Neural progenitor cell (in vitro differentiated cells): ENCODE measurements around the gene SMARCC1. TPM values are rescaled to one million over a fixed set of nuclear protein-coding genes. Genes with fewer than 3 reads are reported as not detected.
A peak's percentile ranks its signal among the peaks of the same experiment; 100 is the strongest.

Experiments used
- DNase-seq: peaks from one replicate; pipeline ENCODE4 v3.0.0-alpha.2; 2016; ENCODE audit warnings: low spot score
- H2AFZ ChIP-seq: fragments of 200-600 bp; sonication (generic); replicated peaks from 2 replicates; pipeline ENCODE4 v1.6.1; 2016; ENCODE audit warnings: antibody characterized with exemption
- H3F3A ChIP-seq: fragments of 200-600 bp; sonication (generic); 2 replicates; pipeline ENCODE4 v1.6.1; 2016; ENCODE audit warnings: antibody characterized with exemption, low read depth
- H3K27ac ChIP-seq: fragments of 200-600 bp; sonication (generic); 2 replicates; pipeline ENCODE4 v1.5.1; 2016; ENCODE audit warnings: mild to moderate bottlenecking
- H3K27me3 ChIP-seq: fragments of 200-600 bp; sonication (generic); 2 replicates; pipeline ENCODE4 v1.6.1; 2016; ENCODE audit warnings: mild to moderate bottlenecking, moderate library complexity
- H3K36me3 ChIP-seq: fragments of 200-600 bp; sonication (generic); 2 replicates; pipeline ENCODE4 v1.5.1; 2016
- H3K4me1 ChIP-seq: fragments of 200-600 bp; sonication (generic); 2 replicates; pipeline ENCODE4 v1.6.1; 2016; ENCODE audit warnings: mixed run types
- H3K4me2 ChIP-seq: fragments of 200-600 bp; sonication (generic); 2 replicates; pipeline ENCODE4 v1.6.1; 2016
- H3K4me3 ChIP-seq: fragments of 200-600 bp; sonication (generic); 2 replicates; pipeline ENCODE4 v1.5.1; 2016
- H3K79me2 ChIP-seq: fragments of 200-600 bp; sonication (generic); 2 replicates; pipeline ENCODE4 v1.6.1; 2016; ENCODE audit warnings: low read depth
- H3K9ac ChIP-seq: fragments of 200-600 bp; sonication (generic); 2 replicates; pipeline ENCODE4 v1.6.1; 2016
- H3K9me3 ChIP-seq: fragments of 200-600 bp; sonication (generic); 2 replicates; pipeline ENCODE4 v1.5.1; 2016; ENCODE audit warnings: low read depth
- H4K20me1 ChIP-seq: fragments of 200-600 bp; sonication (generic); 2 replicates; pipeline ENCODE4 v1.6.1; 2016; ENCODE audit warnings: low read depth
- H3K27ac Mint-ChIP-seq: 3 replicates; pipeline ENCODE4 v1.8.0; 2021; ENCODE audit warnings: mixed read lengths
- H3K27me3 Mint-ChIP-seq: 2 replicates; pipeline ENCODE4 v1.8.0; 2022; ENCODE audit warnings: low read depth, mild to moderate bottlenecking, inconsistent platforms, moderate library complexity, mixed read lengths; ENCODE audit not compliant: insufficient read depth
- H3K36me3 Mint-ChIP-seq: 3 replicates; pipeline ENCODE4 v1.8.0; 2021; ENCODE audit warnings: mixed read lengths
- H3K4me1 Mint-ChIP-seq: 3 replicates; pipeline ENCODE4 v1.8.0; 2021; ENCODE audit warnings: mixed read lengths
- H3K4me3 Mint-ChIP-seq: 3 replicates; pipeline ENCODE4 v1.8.0; 2021; ENCODE audit warnings: mild to moderate bottlenecking, moderate library complexity, mixed read lengths
- H3K9me3 Mint-ChIP-seq: 3 replicates; pipeline ENCODE4 v1.8.0; 2020; ENCODE audit warnings: mixed read lengths
- EZH2 ChIP-seq: fragments of 200-600 bp; sonication (generic); IDR thresholded peaks from 2 replicates; pipeline ENCODE4 v1.6.1; 2017; ENCODE audit warnings: antibody characterized with exemption, mild to moderate bottlenecking, moderate library complexity
- EZH2phosphoT487 ChIP-seq: fragments of 200-600 bp; sonication (generic); IDR thresholded peaks from 2 replicates; pipeline ENCODE4 v1.6.1; 2017; ENCODE audit warnings: antibody characterized with exemption
- total RNA-seq: library from RNA; depleted of rRNA; stranded (reverse); fragments of >200 nt; gene quantifications from 2 replicates; pipeline ENCODE4 v1.2.3, GENCODE V29; 2015; ENCODE audit warnings: low replicate concordance
- TF ChIP-seq, protein P1 (sequence below): fragments of 200-600 bp; sonication (generic); IDR thresholded peaks from 2 replicates; pipeline ENCODE4 v1.5.1; 2017; ENCODE audit warnings: antibody characterized with exemption, mild to moderate bottlenecking

The SMARCC1 gene
- total RNA-seq, 1 donor from 2014 or later, result 175 TPM

DNA sequence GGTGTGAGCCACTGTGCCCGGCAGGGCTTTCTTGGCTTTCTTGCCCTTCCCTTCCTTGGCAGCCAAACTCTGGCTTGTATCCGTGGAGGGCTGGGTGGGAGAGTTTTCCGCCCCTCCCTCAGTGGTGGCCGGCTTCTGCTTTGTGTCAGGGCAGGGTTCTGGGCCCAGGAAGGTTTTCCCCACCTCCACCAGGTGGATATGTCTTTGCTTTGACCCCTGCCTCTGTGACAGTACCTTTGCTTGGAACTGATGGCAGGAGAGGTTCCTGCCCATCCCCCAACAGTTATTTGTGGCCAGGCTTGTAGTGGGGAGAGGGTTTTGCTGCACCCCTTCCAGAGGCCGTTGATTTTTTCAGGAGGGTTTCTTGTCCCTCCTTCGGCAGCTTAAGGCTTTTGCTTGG, 227.4 kb downstream of the SMARCC1 start:
- H3K9me3 Mint-ChIP-seq, result peaks cover 11% of the 10 kb centered on the region
- H3K27ac Mint-ChIP-seq, result no peak overlapping the region
- peaks cover 6% of the 10 kb centered on the region for H3K27me3 Mint-ChIP-seq
- H3K9me3 ChIP-seq, result no peaks in the 10 kb centered on the region
- no peaks in the 10 kb centered on the region for H3K36me3 Mint-ChIP-seq
- no peaks in the 10 kb centered on the region for H3F3A ChIP-seq
- H3K4me1 Mint-ChIP-seq, result peaks cover 7% of the 10 kb centered on the region
- H3K79me2 ChIP-seq, result no peaks in the 10 kb centered on the region
- H3K4me3 ChIP-seq, result no peak overlapping the region
- H3K27ac ChIP-seq, result no peak overlapping the region
- H2AFZ ChIP-seq, result no peak overlapping the region
- no peak for DNase-seq
- H3K4me2 ChIP-seq, result no peak overlapping the region
- no peaks in the 10 kb centered on the region for H3K27me3 ChIP-seq
- TF ChIP-seq EZH2phosphoT487 (no peak), EZH2 (no peak)
- TF ChIP-seq, protein P1, sequence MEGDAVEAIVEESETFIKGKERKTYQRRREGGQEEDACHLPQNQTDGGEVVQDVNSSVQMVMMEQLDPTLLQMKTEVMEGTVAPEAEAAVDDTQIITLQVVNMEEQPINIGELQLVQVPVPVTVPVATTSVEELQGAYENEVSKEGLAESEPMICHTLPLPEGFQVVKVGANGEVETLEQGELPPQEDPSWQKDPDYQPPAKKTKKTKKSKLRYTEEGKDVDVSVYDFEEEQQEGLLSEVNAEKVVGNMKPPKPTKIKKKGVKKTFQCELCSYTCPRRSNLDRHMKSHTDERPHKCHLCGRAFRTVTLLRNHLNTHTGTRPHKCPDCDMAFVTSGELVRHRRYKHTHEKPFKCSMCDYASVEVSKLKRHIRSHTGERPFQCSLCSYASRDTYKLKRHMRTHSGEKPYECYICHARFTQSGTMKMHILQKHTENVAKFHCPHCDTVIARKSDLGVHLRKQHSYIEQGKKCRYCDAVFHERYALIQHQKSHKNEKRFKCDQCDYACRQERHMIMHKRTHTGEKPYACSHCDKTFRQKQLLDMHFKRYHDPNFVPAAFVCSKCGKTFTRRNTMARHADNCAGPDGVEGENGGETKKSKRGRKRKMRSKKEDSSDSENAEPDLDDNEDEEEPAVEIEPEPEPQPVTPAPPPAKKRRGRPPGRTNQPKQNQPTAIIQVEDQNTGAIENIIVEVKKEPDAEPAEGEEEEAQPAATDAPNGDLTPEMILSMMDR, result no peak
- H4K20me1 ChIP-seq, result no peaks in the 10 kb centered on the region
- H3K36me3 ChIP-seq, result no peaks in the 10 kb centered on the region
- no peak overlapping the region for H3K4me3 Mint-ChIP-seq
- H3K4me1 ChIP-seq, result no peaks in the 10 kb centered on the region
- no peak overlapping the region for H3K9ac ChIP-seq

DNA sequence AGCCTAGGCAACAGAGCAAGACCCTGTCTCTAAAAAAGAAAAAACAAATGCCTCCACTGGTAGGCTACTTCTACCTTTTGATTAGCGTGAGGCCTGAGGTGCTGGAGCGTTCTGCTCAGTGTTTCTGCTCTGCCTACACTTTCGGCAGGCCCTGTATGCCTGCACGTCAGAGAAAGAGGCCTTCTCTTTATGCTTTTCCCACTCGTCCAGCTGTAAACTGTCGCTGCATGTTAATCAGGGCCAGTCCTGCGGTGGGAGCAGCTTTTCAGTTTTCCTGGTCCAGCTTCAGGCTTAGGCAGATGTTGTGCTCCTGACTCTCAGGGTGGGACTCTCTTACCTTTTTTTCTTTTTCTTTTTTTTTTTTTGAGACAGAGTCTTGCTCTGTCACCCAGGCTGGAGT, 228.3 kb downstream of the SMARCC1 start:
- no peak for DNase-seq
- Histone ChIP-seq H3K4me2 (no peak overlapping the region), H3K9ac (no peak overlapping the region), H2AFZ (no peak overlapping the region), H3F3A (no peaks in the 10 kb centered on the region), H3K79me2 (no peaks in the 10 kb centered on the region), H3K9me3 (no peaks in the 10 kb centered on the region), H3K4me1 (no peaks in the 10 kb centered on the region), H3K36me3 (no peaks in the 10 kb centered on the region), H4K20me1 (no peaks in the 10 kb centered on the region), H3K27me3 (no peaks in the 10 kb centered on the region), H3K27ac (no peak overlapping the region), H3K4me3 (no peak overlapping the region)
- Mint-ChIP-seq H3K4me1 (peaks cover 3% of the 10 kb centered on the region), H3K27me3 (peaks cover 6% of the 10 kb centered on the region), H3K4me3 (no peak overlapping the region), H3K27ac (no peak overlapping the region), H3K9me3 (peaks cover 11% of the 10 kb centered on the region), H3K36me3 (no peaks in the 10 kb centered on the region)
- no peak for TF ChIP-seq EZH2phosphoT487
- no peak for TF ChIP-seq EZH2
- TF ChIP-seq, protein P1, result no peak

DNA sequence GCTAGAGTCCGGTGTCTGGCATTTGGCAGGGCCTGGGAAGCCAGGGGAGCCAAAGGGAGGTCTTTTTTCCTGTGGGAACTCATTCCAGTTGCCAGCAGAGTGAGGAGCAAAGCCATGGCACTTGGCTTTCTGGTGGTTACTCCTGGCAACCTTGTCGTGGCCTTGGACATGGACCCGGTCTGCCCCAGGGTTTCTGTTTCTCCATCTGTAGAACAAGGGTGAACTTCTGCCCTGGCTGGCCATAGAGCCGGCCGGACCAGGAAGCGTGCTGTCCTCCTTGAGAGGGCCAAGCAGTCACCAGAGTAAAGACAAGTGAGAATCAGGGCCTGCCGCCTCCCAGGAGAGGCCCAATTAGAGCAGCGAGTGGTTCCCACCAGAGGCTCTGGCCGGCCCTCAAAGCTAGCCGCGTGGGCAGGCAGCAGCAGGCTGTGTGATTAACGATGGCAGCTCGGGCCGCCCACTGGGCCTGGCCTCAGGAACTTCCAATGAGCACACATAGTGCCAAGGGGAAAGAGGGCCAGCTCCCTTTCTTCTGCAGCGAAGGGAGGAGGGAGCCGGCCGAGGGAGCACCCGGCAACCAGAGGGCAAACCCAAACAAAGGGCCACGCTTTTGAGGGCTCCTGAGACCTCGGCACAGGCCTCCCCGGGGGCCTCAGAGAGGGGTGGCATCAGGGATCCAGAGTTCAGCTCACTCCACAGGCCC, 239.1 kb downstream of the SMARCC1 start:
- Histone ChIP-seq H4K20me1 (no peaks in the 10 kb centered on the region), H3K27ac (no peak overlapping the region), H3F3A (no peaks in the 10 kb centered on the region), H3K4me3 (no peak overlapping the region), H3K4me2 (no peak overlapping the region), H2AFZ (peak overlapping the region; percentile 4), H3K9ac (no peak overlapping the region), H3K9me3 (no peaks in the 10 kb centered on the region), H3K36me3 (no peaks in the 10 kb centered on the region), H3K27me3 (no peaks in the 10 kb centered on the region), H3K4me1 (peaks cover 11% of the 10 kb centered on the region), H3K79me2 (no peaks in the 10 kb centered on the region)
- Mint-ChIP-seq H3K27me3 (peaks cover 6% of the 10 kb centered on the region), H3K9me3 (peaks cover 4% of the 10 kb centered on the region), H3K4me1 (peaks cover 16% of the 10 kb centered on the region), H3K27ac (no peak overlapping the region), H3K4me3 (no peak overlapping the region), H3K36me3 (no peaks in the 10 kb centered on the region)
- TF ChIP-seq EZH2 (no peak), EZH2phosphoT487 (no peak)
- TF ChIP-seq, protein P1, result no peak
- no peak for DNase-seq
